Putamen (tissue), 1 donor: Measurements from ENCODE around the gene DLGAP4.

Experiments used
- DNase-seq: peaks from one replicate; pipeline ENCODE4 v3.0.0-alpha.2; 2016; ENCODE audit warnings: low spot score

DLGAP4 gene

GRCh38 chr20:36353740-36354139, 47.6 kb downstream of the DLGAP4 start:
- no peak for DNase-seq

GRCh38 chr20:36355469-36356171, 49.5 kb downstream of the DLGAP4 start:
- no peak for DNase-seq

GRCh38 chr20:36359668-36360406, 53.7 kb downstream of the DLGAP4 start:
- no peak for DNase-seq

GRCh38 chr20:36360429-36360828, 54.3 kb downstream of the DLGAP4 start:
- DNase-seq: no peak

- no peak for DNase-seq
Observed at GRCh38 chr20:36361406-36361805, 55.3 kb downstream of the DLGAP4 start.

- DNase-seq: no peak
Observed at GRCh38 chr20:36362261-36362660, 56.1 kb downstream of the DLGAP4 start.

- no peak for DNase-seq
Observed at GRCh38 chr20:36362978-36363713, 57.0 kb downstream of the DLGAP4 start.

- no peak for DNase-seq
Observed at GRCh38 chr20:36364506-36364905, 58.4 kb downstream of the DLGAP4 start.

GRCh38 chr20:36366623-36367369, 60.7 kb downstream of the DLGAP4 start:
- DNase-seq: no peak

- no peak for DNase-seq
Observed at GRCh38 chr20:36367370-36367745, 61.2 kb downstream of the DLGAP4 start.

GRCh38 chr20:36367907-36368799, 62.0 kb downstream of the DLGAP4 start:
- no peak for DNase-seq

GRCh38 chr20:36368869-36369268, 62.7 kb downstream of the DLGAP4 start:
- DNase-seq: no peak

- DNase-seq: no peak
Observed at GRCh38 chr20:36369739-36370138, 63.6 kb downstream of the DLGAP4 start.

- DNase-seq: no peak
Observed at GRCh38 chr20:36370991-36371790, 65.1 kb downstream of the DLGAP4 start.

- no peak for DNase-seq
Observed at GRCh38 chr20:36372666-36373065, 66.5 kb downstream of the DLGAP4 start.

- no peak for DNase-seq
Observed at GRCh38 chr20:36373089-36373488, 67.0 kb downstream of the DLGAP4 start.

- no peak for DNase-seq
Observed at GRCh38 chr20:36374995-36375394, 68.9 kb downstream of the DLGAP4 start.

- DNase-seq: peak; percentile 42
Observed at GRCh38 chr20:36377348-36378326, 71.5 kb downstream of the DLGAP4 start.

- DNase-seq: no peak
Observed at GRCh38 chr20:36378686-36379085, 72.5 kb downstream of the DLGAP4 start.
